ACC112 (cell line): Measurements from ENCODE around the gene NIPBL.
"Not testable (repeated sequence)": the region's sequence is repeated elsewhere in the genome, so short reads cannot be mapped to it uniquely, and the experiment has no call there.

Source experiments
- H2AFZ ChIP-seq: fragments of 200-600 bp; sonication (generic); one replicate; pipeline ENCODE4 v1.6.0; 2017; ENCODE audit warnings: antibody characterized with exemption, low read length; ENCODE audit not compliant: unreplicated experiment
- H3K27ac ChIP-seq: fragments of 200-600 bp; sonication (generic); 2 replicates; pipeline ENCODE4 v1.5.1; 2014; ENCODE audit warnings: low read depth, mild to moderate bottlenecking, antibody characterized with exemption, low read length, moderate library complexity
- H3K27me3 ChIP-seq: fragments of 200-600 bp; sonication (generic); 2 replicates; pipeline ENCODE4 v1.6.1; 2014; ENCODE audit warnings: mild to moderate bottlenecking, antibody characterized with exemption, low read length, moderate library complexity, mixed read lengths; ENCODE audit not compliant: insufficient read depth
- H3K36me3 ChIP-seq: fragments of 200-600 bp; sonication (generic); 2 replicates; pipeline ENCODE4 v1.6.1; 2016; ENCODE audit warnings: mild to moderate bottlenecking, antibody characterized with exemption, low read length, moderate library complexity, mixed read lengths; ENCODE audit not compliant: insufficient read depth
- H3K4me1 ChIP-seq: fragments of 200-600 bp; sonication (generic); one replicate; pipeline ENCODE4 v1.6.1; 2016; ENCODE audit warnings: low read length, mixed read lengths; ENCODE audit not compliant: insufficient read depth, unreplicated experiment, control insufficient read depth
- H3K4me3 ChIP-seq: fragments of 200-600 bp; sonication (generic); 2 replicates; pipeline ENCODE4 v1.5.1; 2014; ENCODE audit warnings: mild to moderate bottlenecking, low read depth, low read length
- H3K79me2 ChIP-seq: fragments of 200-600 bp; sonication (generic); one replicate; pipeline ENCODE4 v1.6.0; 2016; ENCODE audit warnings: low read length; ENCODE audit not compliant: control insufficient read depth, unreplicated experiment, insufficient read depth

NIPBL gene

GRCh38 chr5:36978196-36978595, 101.6 kb downstream of the NIPBL start:
- peaks cover 4% of the 10 kb centered on the region for H3K4me1 ChIP-seq
- no peak overlapping the region for H2AFZ ChIP-seq
- H3K4me3 ChIP-seq = no peak overlapping the region
- no peak overlapping the region for H3K27ac ChIP-seq
- H3K79me2 ChIP-seq = peaks cover 43% of the 10 kb centered on the region
- H3K27me3 ChIP-seq = no peaks in the 10 kb centered on the region
- H3K36me3 ChIP-seq = peaks cover 31% of the 10 kb centered on the region

GRCh38 chr5:36982146-36982545, 105.6 kb downstream of the NIPBL start:
- peaks cover 43% of the 10 kb centered on the region for H3K79me2 ChIP-seq
- no peak overlapping the region for H3K27ac ChIP-seq
- H3K36me3 ChIP-seq = peaks cover 30% of the 10 kb centered on the region
- peaks cover 4% of the 10 kb centered on the region for H3K4me1 ChIP-seq
- H2AFZ ChIP-seq = no peak overlapping the region
- H3K27me3 ChIP-seq = no peaks in the 10 kb centered on the region
- H3K4me3 ChIP-seq = no peak overlapping the region

- Histone ChIP-seq H3K27ac (no peak overlapping the region), H3K4me3 (no peak overlapping the region), H2AFZ (no peak overlapping the region), H3K36me3 (0 out of 2 replicates have a peak, but pooled peaks cover 15% of the 10 kb centered on the region), H3K27me3 (no peaks in the 10 kb centered on the region), H3K79me2 (peaks cover 24% of the 10 kb centered on the region), H3K4me1 (peaks cover 4% of the 10 kb centered on the region)
These were observed 108.8 kb downstream of the NIPBL start for GRCh38 chr5:36985387-36985786.

- peaks cover 8% of the 10 kb centered on the region for H3K79me2 ChIP-seq
These were observed 111.8 kb downstream of the NIPBL start for GRCh38 chr5:36988396-36988795.

GRCh38 chr5:36998578-36998977, 122.0 kb downstream of the NIPBL start:
- H3K27me3 ChIP-seq = no peaks in the 10 kb centered on the region
- no peak overlapping the region for H3K4me3 ChIP-seq
- no peaks in the 10 kb centered on the region for H3K79me2 ChIP-seq
- no peak overlapping the region for H3K27ac ChIP-seq
- H3K4me1 ChIP-seq = no peaks in the 10 kb centered on the region
- no peak overlapping the region for H2AFZ ChIP-seq
- H3K36me3 ChIP-seq = peaks cover 7% of the 10 kb centered on the region

More at GRCh38 chr5:36988396-36988795, 111.8 kb downstream of the NIPBL start:
- H3K36me3 ChIP-seq = 0 out of 2 replicates have a peak, but pooled peaks cover 15% of the 10 kb centered on the region
- H3K4me1 ChIP-seq = no peaks in the 10 kb centered on the region
- H3K4me3 ChIP-seq = no peak overlapping the region
- no peaks in the 10 kb centered on the region for H3K27me3 ChIP-seq
- no peak overlapping the region for H3K27ac ChIP-seq
- H2AFZ ChIP-seq = no peak overlapping the region

- no peaks in the 10 kb centered on the region for H3K4me1 ChIP-seq
- H3K79me2 ChIP-seq = no peaks in the 10 kb centered on the region
- H3K27me3 ChIP-seq = no peaks in the 10 kb centered on the region
- H3K36me3 ChIP-seq = peaks cover 7% of the 10 kb centered on the region; the same call in 1 of the 2 replicates
- H2AFZ ChIP-seq = no peak overlapping the region
- H3K4me3 ChIP-seq = no peak overlapping the region
- H3K27ac ChIP-seq = no peak overlapping the region
These were observed 125.7 kb downstream of the NIPBL start for GRCh38 chr5:37002176-37002751.

- Histone ChIP-seq H3K27ac (no peak overlapping the region), H3K79me2 (no peaks in the 10 kb centered on the region), H3K36me3 (peaks cover 21% of the 10 kb centered on the region), H3K27me3 (no peaks in the 10 kb centered on the region), H3K4me1 (no peaks in the 10 kb centered on the region), H3K4me3 (no peak overlapping the region), H2AFZ (no peak overlapping the region)
These were observed 128.7 kb downstream of the NIPBL start for GRCh38 chr5:37005252-37005651.

- no peaks in the 10 kb centered on the region for H3K4me1 ChIP-seq
- H3K27me3 ChIP-seq = no peaks in the 10 kb centered on the region
- no peak overlapping the region for H2AFZ ChIP-seq
- H3K4me3 ChIP-seq = no peak overlapping the region
- H3K27ac ChIP-seq = no peak overlapping the region
- no peaks in the 10 kb centered on the region for H3K79me2 ChIP-seq
- H3K36me3 ChIP-seq = peaks cover 27% of the 10 kb centered on the region
These were observed 129.5 kb downstream of the NIPBL start for GRCh38 chr5:37005946-37006540.

- not testable (repeated sequence) for H3K79me2 ChIP-seq, H3K27ac ChIP-seq, H2AFZ ChIP-seq, H3K4me3 ChIP-seq, H3K27me3 ChIP-seq
- Histone ChIP-seq H3K4me1 (peaks cover 13% of the 10 kb centered on the region), H3K36me3 (peaks cover 30% of the 10 kb centered on the region)
These were observed 136.6 kb downstream of the NIPBL start for GRCh38 chr5:37013181-37013580.

GRCh38 chr5:37014321-37014720, 137.8 kb downstream of the NIPBL start:
- Histone ChIP-seq H3K79me2 (no peaks in the 10 kb centered on the region), H3K36me3 (peaks cover 24% of the 10 kb centered on the region), H3K4me1 (peaks cover 13% of the 10 kb centered on the region), H3K27me3 (no peaks in the 10 kb centered on the region), H3K4me3 (no peak overlapping the region), H2AFZ (no peak overlapping the region), H3K27ac (no peak overlapping the region)
